HFFc6 (cell line): ENCODE measurements around the gene CASP1. TPM values are rescaled to one million over a fixed set of nuclear protein-coding genes. Genes with fewer than 3 reads are reported as not detected.
"Not testable (repeated sequence)": the region's sequence is repeated elsewhere in the genome, so short reads cannot be mapped to it uniquely, and the experiment has no call there.

Experiments used
- DNase-seq: peaks from one replicate; pipeline ENCODE4 v3.0.0-alpha.2; 2018
- H3K27ac Mint-ChIP-seq: 2 replicates; pipeline ENCODE4 v1.8.0; 2020; ENCODE audit warnings: mild to moderate bottlenecking, mixed read lengths
- H3K27me3 Mint-ChIP-seq: 2 replicates; pipeline ENCODE4 v1.8.0; 2021; ENCODE audit warnings: mild to moderate bottlenecking, moderate library complexity, mixed read lengths; ENCODE audit not compliant: insufficient read depth
- H3K36me3 Mint-ChIP-seq: 2 replicates; pipeline ENCODE4 v1.8.0; 2021; ENCODE audit warnings: low read depth, mixed read lengths
- H3K4me1 Mint-ChIP-seq: 2 replicates; pipeline ENCODE4 v1.8.0; 2020; ENCODE audit warnings: low read depth, mixed read lengths
- H3K4me3 Mint-ChIP-seq: 2 replicates; pipeline ENCODE4 v1.8.0; 2020; ENCODE audit warnings: mild to moderate bottlenecking, moderate library complexity, mixed read lengths
- H3K9me3 Mint-ChIP-seq: 2 replicates; pipeline ENCODE4 v1.8.0; 2020; ENCODE audit warnings: mild to moderate bottlenecking, mixed read lengths
- CTCF ChIP-seq: fragments of 200-600 bp; sonication (generic); IDR thresholded peaks from 2 replicates; pipeline ENCODE4 v1.5.0; 2021; ENCODE audit warnings: antibody characterized with exemption, mild to moderate bottlenecking
- total RNA-seq, 6 experiments: library from RNA; stranded (reverse); fragmentation: NEBNext Ultra II Directional; extraction: Animal tissue kit (Norgen Biotek cat#: 25700); gene quantifications; 2 replicates in 1 of 6; 3 replicates in 5 of 6; pipeline ENCODE4 v1.2.3, GENCODE V29; 2021

CASP1 gene
- total RNA-seq, 6 experiments from 2014 or later: 13.1 to 23.6 (median 21.1) TPM

- no peak for TF ChIP-seq CTCF
- Mint-ChIP-seq H3K27ac (peak overlapping the region; percentile 87), H3K9me3 (no peaks in the 10 kb centered on the region), H3K4me1 (peaks cover 50% of the 10 kb centered on the region), H3K27me3 (peaks cover 6% of the 10 kb centered on the region), H3K36me3 (peaks cover 1% of the 10 kb centered on the region), H3K4me3 (peak overlapping the region; percentile 75)
- DNase-seq: peak; percentile 98
Observed at GRCh38 chr11:105046898-105047579, 12.1 kb upstream of the CASP1 start.

GRCh38 chr11:105045676-105046296 lies 10.8 kb upstream of the CASP1 start:
- no peak for TF ChIP-seq CTCF
- no peak for DNase-seq
- no peaks in the 10 kb centered on the region; the same call in 1 of the 2 replicates for H3K36me3 Mint-ChIP-seq
- no peak overlapping the region; the same call in 1 of the 2 replicates for H3K27ac Mint-ChIP-seq
- H3K27me3 Mint-ChIP-seq: peaks cover 3% of the 10 kb centered on the region
- H3K4me3 Mint-ChIP-seq: peak overlapping the region; percentile 31
- peaks cover 50% of the 10 kb centered on the region for H3K4me1 Mint-ChIP-seq
- H3K9me3 Mint-ChIP-seq: no peaks in the 10 kb centered on the region

- H3K4me3 Mint-ChIP-seq: peak within 1 kb of the TSS; percentile 88
- H3K36me3 Mint-ChIP-seq, H3K27me3 Mint-ChIP-seq, H3K9me3 Mint-ChIP-seq: not testable (repeated sequence)
- peaks cover 50% of the 10 kb centered on the region for H3K4me1 Mint-ChIP-seq
- peak; percentile 16 for DNase-seq
- peak within 1 kb of the TSS; percentile 81 for H3K27ac Mint-ChIP-seq
Observed at GRCh38 chr11:105044557-105045524, 9.9 kb upstream of the CASP1 start, which contains the start of gene CARD16. TSS of gene CARD16 (minus strand) at chr11:105045335. CDS start at chr11:105045297, 38 bp downstream.

- H3K27ac Mint-ChIP-seq: no peak overlapping the region
- H3K4me1 Mint-ChIP-seq: peaks cover 43% of the 10 kb centered on the region
- DNase-seq: no peak
- peaks cover 5% of the 10 kb centered on the region; the same call in 1 of the 2 replicates for H3K9me3 Mint-ChIP-seq
- no peaks in the 10 kb centered on the region for H3K36me3 Mint-ChIP-seq
- H3K4me3 Mint-ChIP-seq: no peak overlapping the region
- no peak for TF ChIP-seq CTCF
- H3K27me3 Mint-ChIP-seq: no peaks in the 10 kb centered on the region
Observed at GRCh38 chr11:105042178-105042577, 7.2 kb upstream of the CASP1 start.

GRCh38 chr11:105040703-105041102 lies 5.8 kb upstream of the CASP1 start:
- H3K36me3 Mint-ChIP-seq: no peaks in the 10 kb centered on the region
- DNase-seq: no peak
- H3K4me1 Mint-ChIP-seq: peaks cover 37% of the 10 kb centered on the region
- H3K9me3 Mint-ChIP-seq: peaks cover 5% of the 10 kb centered on the region; the same call in 1 of the 2 replicates
- no peak overlapping the region for H3K27ac Mint-ChIP-seq
- H3K27me3 Mint-ChIP-seq: peaks cover under 1% of the 10 kb centered on the region; the same call in 1 of the 2 replicates
- no peak overlapping the region for H3K4me3 Mint-ChIP-seq
- no peak for TF ChIP-seq CTCF

GRCh38 chr11:105034388-105034787 lies 556 bp downstream of the CASP1 start:
- DNase-seq, H3K27me3 Mint-ChIP-seq, H3K36me3 Mint-ChIP-seq, H3K9me3 Mint-ChIP-seq: not testable (repeated sequence)
- Mint-ChIP-seq H3K4me3 (peak overlapping the region; percentile 90), H3K4me1 (peaks cover 40% of the 10 kb centered on the region), H3K27ac (peak overlapping the region; percentile 93)
